Muscle layer of duodenum (tissue), 2 donors: ENCODE data around the gene RREB1.

ENCODE experiments used
- H3K27ac ChIP-seq: one replicate; pipeline ENCODE4 v1.7.0; 2013; ENCODE audit warnings: mild to moderate bottlenecking, low read length
- H3K27me3 ChIP-seq: one replicate; pipeline ENCODE4 v1.7.0; 2013; ENCODE audit warnings: low read depth, mild to moderate bottlenecking, control low read depth, low read length
- H3K36me3 ChIP-seq, 2 donors: one replicate each; pipeline ENCODE4 v1.7.0; 2013; ENCODE audit warnings: low read length in 2 of 2, control low read depth in 1 of 2, mild to moderate bottlenecking in 1 of 2; ENCODE audit not compliant: insufficient read depth in 2 of 2, control insufficient read depth in 1 of 2
- H3K4me1 ChIP-seq, 2 donors: one replicate each; pipeline ENCODE4 v1.7.0; 2013; ENCODE audit warnings: low read length in 2 of 2, mild to moderate bottlenecking in 2 of 2, control low read depth in 1 of 2, moderate library complexity in 1 of 2; ENCODE audit not compliant: insufficient read depth in 2 of 2, control insufficient read depth in 1 of 2
- H3K4me3 ChIP-seq, 2 donors: one replicate each; pipeline ENCODE4 v1.7.0; 2013; ENCODE audit warnings: low read length in 2 of 2, low read depth in 1 of 2, mild to moderate bottlenecking in 1 of 2
- H3K9me3 ChIP-seq, 2 donors: one replicate each; pipeline ENCODE4 v1.7.0; 2013; ENCODE audit warnings: low read length in 2 of 2, control low read depth in 1 of 2, mild to moderate bottlenecking in 1 of 2; ENCODE audit not compliant: control insufficient read depth in 1 of 2
- donor health status: healthy.

Gene RREB1

GRCh38 chr6:7235712-7236305 is 128.0 kb downstream of the RREB1 start:
- H3K27ac ChIP-seq: peak overlapping the region; percentile 21

DNA sequence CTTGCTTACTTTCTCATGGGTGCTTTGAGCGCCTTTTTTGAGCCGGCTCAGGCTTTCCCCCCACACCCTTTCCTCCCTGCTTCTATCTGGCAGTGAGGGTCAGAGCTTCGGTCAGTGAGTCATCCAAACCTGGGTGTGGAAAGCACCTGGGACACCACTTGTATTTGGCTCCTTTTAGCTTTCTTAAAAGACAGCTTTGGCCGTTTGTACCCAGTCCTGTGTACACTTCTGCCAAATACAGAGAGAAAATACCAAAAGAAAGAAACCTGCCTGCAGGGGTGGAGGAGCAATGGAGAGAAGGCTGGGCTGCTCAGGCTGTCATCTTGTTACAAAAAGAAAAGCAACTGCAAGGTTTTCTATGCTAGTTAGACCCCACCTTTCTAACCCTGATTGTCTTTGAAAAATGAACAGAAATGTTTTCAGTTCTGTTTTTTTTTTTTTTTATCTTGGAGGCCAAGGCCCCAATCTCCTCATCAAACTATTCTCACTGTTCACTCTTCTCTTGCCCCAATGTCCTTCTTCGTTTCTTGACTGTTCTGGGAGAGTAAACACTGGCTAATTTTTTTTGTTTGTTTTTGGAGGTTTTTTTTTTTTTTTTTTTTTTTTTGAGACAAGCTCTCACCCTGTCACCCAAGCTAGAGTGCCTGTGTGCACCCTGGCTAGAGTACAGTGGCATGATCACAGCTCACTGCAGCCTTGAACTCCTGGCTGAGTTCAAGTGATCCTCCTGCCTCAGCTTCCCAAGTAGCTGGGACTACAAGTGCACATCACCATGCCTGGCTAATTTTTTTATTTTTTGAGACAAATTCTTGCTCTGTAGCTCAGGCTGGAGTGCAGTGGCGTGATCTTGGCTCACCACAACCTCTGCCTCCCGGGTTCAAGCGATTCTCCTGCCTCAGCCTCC is 128.8 kb downstream of the RREB1 start:
- Histone ChIP-seq H3K36me3 (peaks cover 22 to 23% of the 10 kb centered on the region in 2 donors), H3K27ac (peak overlapping the region; percentile 21), H3K9me3 (no peaks in the 10 kb centered on the region), H3K27me3 (no peaks in the 10 kb centered on the region), H3K4me3 (no peak overlapping the region), H3K4me1 (no peaks in the 10 kb centered on the region)

More at GRCh38 chr6:7235712-7236305, 128.0 kb downstream of the RREB1 start:
- Histone ChIP-seq H3K36me3 (peaks cover 25% of the 10 kb centered on the region in 2 donors), H3K4me3 (no peak overlapping the region), H3K27me3 (no peaks in the 10 kb centered on the region), H3K9me3 (no peaks in the 10 kb centered on the region), H3K4me1 (no peaks in the 10 kb centered on the region)

GRCh38 chr6:7237653-7238188 is 130.0 kb downstream of the RREB1 start:
- H3K27ac ChIP-seq: no peak overlapping the region
- H3K4me3 ChIP-seq: no peak overlapping the region
- peaks cover 17 to 18% of the 10 kb centered on the region in 2 donors for H3K36me3 ChIP-seq
- H3K9me3 ChIP-seq: no peaks in the 10 kb centered on the region
- peaks cover 0 to under 1% of the 10 kb centered on the region in 2 donors for H3K4me1 ChIP-seq
- H3K27me3 ChIP-seq: no peaks in the 10 kb centered on the region

DNA sequence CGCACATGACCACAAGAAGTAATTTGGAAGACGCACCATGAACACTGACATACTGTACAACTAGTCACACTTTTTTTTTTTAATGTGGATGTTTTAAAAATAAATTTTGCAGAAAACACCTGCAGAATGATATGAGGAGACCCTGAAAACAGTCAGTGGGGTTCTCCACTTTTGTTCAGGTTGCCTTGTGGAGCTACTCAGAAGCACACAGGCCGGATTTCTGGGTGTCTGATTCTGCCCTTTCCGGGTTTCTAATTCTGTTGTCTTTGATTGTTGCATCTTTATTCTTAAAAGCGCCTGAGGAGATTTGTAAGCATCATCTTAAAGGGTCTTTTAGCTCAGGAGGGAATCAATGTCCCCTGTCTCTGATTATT is 130.8 kb downstream of the RREB1 start:
- H3K4me1 ChIP-seq: peaks cover 0 to 8% of the 10 kb centered on the region in 2 donors
- H3K4me3 ChIP-seq: no peak overlapping the region
- H3K9me3 ChIP-seq: no peaks in the 10 kb centered on the region
- no peak overlapping the region for H3K27ac ChIP-seq
- no peaks in the 10 kb centered on the region for H3K27me3 ChIP-seq
- peaks cover 17 to 18% of the 10 kb centered on the region in 2 donors for H3K36me3 ChIP-seq

- peaks cover 0 to 8% of the 10 kb centered on the region in 2 donors for H3K4me1 ChIP-seq
- no peak overlapping the region for H3K27ac ChIP-seq
- H3K36me3 ChIP-seq: peaks cover 17 to 18% of the 10 kb centered on the region in 2 donors
- H3K27me3 ChIP-seq: no peaks in the 10 kb centered on the region
- no peaks in the 10 kb centered on the region for H3K9me3 ChIP-seq
- no peak overlapping the region for H3K4me3 ChIP-seq
These were observed 131.3 kb downstream of the RREB1 start for GRCh38 chr6:7238900-7239589.

- Histone ChIP-seq H3K4me3 (no peak overlapping the region), H3K36me3 (peaks cover 15 to 18% of the 10 kb centered on the region in 2 donors), H3K27me3 (no peaks in the 10 kb centered on the region), H3K9me3 (no peaks in the 10 kb centered on the region), H3K4me1 (peaks cover 0 to 8% of the 10 kb centered on the region in 2 donors), H3K27ac (no peak overlapping the region)
These were observed 131.8 kb downstream of the RREB1 start for GRCh38 chr6:7239590-7239948.

- Histone ChIP-seq H3K27me3 (no peaks in the 10 kb centered on the region), H3K9me3 (no peaks in the 10 kb centered on the region), H3K4me3 (no peak overlapping the region), H3K36me3 (peaks cover 9 to 13% of the 10 kb centered on the region in 2 donors), H3K4me1 (peaks cover 0 to 8% of the 10 kb centered on the region in 2 donors), H3K27ac (no peak overlapping the region)
These were observed 132.6 kb downstream of the RREB1 start for GRCh38 chr6:7240351-7240750.

GRCh38 chr6:7241160-7241559 is 133.4 kb downstream of the RREB1 start:
- peak overlapping the region; percentile 56 for H3K27ac ChIP-seq
- H3K4me1 ChIP-seq: peaks cover 0 to 8% of the 10 kb centered on the region in 2 donors
- no peaks in the 10 kb centered on the region for H3K27me3 ChIP-seq
- peaks cover 9 to 13% of the 10 kb centered on the region in 2 donors for H3K36me3 ChIP-seq
- no peak overlapping the region for H3K4me3 ChIP-seq
- no peaks in the 10 kb centered on the region for H3K9me3 ChIP-seq

- H3K9me3 ChIP-seq: no peaks in the 10 kb centered on the region
These were observed 134.2 kb downstream of the RREB1 start for GRCh38 chr6:7241709-7242645.

GRCh38 chr6:7242835-7243178 is 135.0 kb downstream of the RREB1 start:
- Histone ChIP-seq H3K27ac (peak overlapping the region; percentile 56), H3K4me3 (no peak overlapping the region), H3K4me1 (peaks cover 0 to 8% of the 10 kb centered on the region in 2 donors), H3K36me3 (peaks cover 20 to 26% of the 10 kb centered on the region in 2 donors), H3K9me3 (no peaks in the 10 kb centered on the region), H3K27me3 (no peaks in the 10 kb centered on the region)

More at GRCh38 chr6:7241709-7242645, 134.2 kb downstream of the RREB1 start:
- Histone ChIP-seq H3K4me3 (no peak overlapping the region), H3K27ac (peak overlapping the region; percentile 56), H3K36me3 (peaks cover 13 to 17% of the 10 kb centered on the region in 2 donors), H3K4me1 (peaks cover 0 to 8% of the 10 kb centered on the region in 2 donors), H3K27me3 (no peaks in the 10 kb centered on the region)
